Keratinocyte (primary cell): ENCODE data around the gene CHD8. TPM values are rescaled to one million over a fixed set of nuclear protein-coding genes. Genes with fewer than 3 reads are reported as not detected.

ENCODE experiments used
- DNase-seq: peaks from one replicate; pipeline ENCODE4 v3.0.0-alpha.2; 2011; ENCODE audit warnings: low read depth, missing footprints, low spot score
- FAIRE-seq: peaks from 2 replicates; lab custom pipeline; 2011; peaks lifted over from hg19 to GRCh38; lab: Jason Lieb, UNC
- H2AFZ ChIP-seq: 2 replicates; pipeline ENCODE4 v1.6.0; 2012; ENCODE audit warnings: low read length, control low read depth, inconsistent platforms; ENCODE audit not compliant: control insufficient read depth
- H3K27ac ChIP-seq: 2 replicates; pipeline ENCODE4 v1.5.1; 2011; ENCODE audit warnings: low read length; ENCODE audit not compliant: control insufficient read depth, insufficient read depth
- H3K27me3 ChIP-seq: 3 replicates; pipeline ENCODE4 v1.6.0; 2011; ENCODE audit warnings: low read length; ENCODE audit not compliant: control insufficient read depth, insufficient read depth; ENCODE audit errors: extremely low read depth
- H3K36me3 ChIP-seq, 2 experiments: 2 replicates in 1 of 2; 3 replicates in 1 of 2; pipeline ENCODE4 v1.5.1; 2011; ENCODE audit warnings: low read length in 2 of 2, mild to moderate bottlenecking in 1 of 2; ENCODE audit not compliant: control insufficient read depth in 2 of 2, insufficient read depth in 2 of 2; ENCODE audit errors: extremely low read depth in 1 of 2
- H3K4me1 ChIP-seq: 3 replicates; pipeline ENCODE4 v1.5.1; 2011; ENCODE audit warnings: low read length; ENCODE audit not compliant: control insufficient read depth, insufficient read depth; ENCODE audit errors: extremely low read depth
- H3K4me2 ChIP-seq: 3 replicates; pipeline ENCODE4 v1.6.0; 2011; ENCODE audit warnings: low read depth, low read length; ENCODE audit not compliant: control insufficient read depth, insufficient read depth; ENCODE audit errors: extremely low read depth
- H3K4me3 ChIP-seq, 3 experiments: fragments of 200-600 bp in 1 of 3; sonication (generic) in 1 of 3; 2 replicates in 2 of 3; 3 replicates in 1 of 3; pipeline ENCODE4 v1.5.1; 2011 to 2016; ENCODE audit warnings: low read length in 3 of 3, mild to moderate bottlenecking in 3 of 3, control low read depth in 2 of 3, inconsistent platforms in 1 of 3, low read depth in 1 of 3, mixed read lengths in 1 of 3, mixed run types in 1 of 3, moderate library complexity in 1 of 3; ENCODE audit not compliant: control insufficient read depth in 2 of 3, insufficient read depth in 2 of 3; ENCODE audit errors: extremely low read depth in 1 of 3
- H3K79me2 ChIP-seq: 2 replicates; pipeline ENCODE4 v1.6.0; 2012; ENCODE audit warnings: low read length; ENCODE audit not compliant: control insufficient read depth, insufficient read depth
- H3K9ac ChIP-seq: 3 replicates; pipeline ENCODE4 v1.6.0; 2011; ENCODE audit warnings: low read length; ENCODE audit not compliant: control insufficient read depth, insufficient read depth; ENCODE audit errors: extremely low read depth
- H3K9me1 ChIP-seq: 3 replicates; pipeline ENCODE4 v1.6.0; 2011; ENCODE audit warnings: low read length; ENCODE audit not compliant: control insufficient read depth, insufficient read depth; ENCODE audit errors: extremely low read depth
- H3K9me3 ChIP-seq: 2 replicates; pipeline ENCODE4 v1.5.1; 2012; ENCODE audit warnings: low read depth, low read length; ENCODE audit not compliant: control insufficient read depth
- H4K20me1 ChIP-seq: 3 replicates; pipeline ENCODE4 v1.6.0; 2011; ENCODE audit warnings: low read length; ENCODE audit not compliant: control insufficient read depth, insufficient read depth; ENCODE audit errors: extremely low read depth
- CTCF ChIP-seq, 3 experiments: IDR thresholded peaks in 1 of 3; conservative IDR thresholded peaks in 1 of 3; optimal IDR thresholded peaks in 1 of 3; 2 replicates in 2 of 3; 3 replicates in 1 of 3; pipeline versions ENCODE3 to v1.5.1; 2011; ENCODE audit warnings: low read length in 3 of 3, mild to moderate bottlenecking in 3 of 3, moderate library complexity in 2 of 3, control low read depth in 1 of 3, inconsistent platforms in 1 of 3; ENCODE audit not compliant: insufficient read depth in 2 of 3; ENCODE audit errors: extremely low read depth in 1 of 3
- EZH2 ChIP-seq: IDR thresholded peaks from one replicate; pipeline ENCODE4 v1.6.1; 2012; ENCODE audit warnings: inconsistent platforms, mild to moderate bottlenecking, low read length, moderate library complexity
- dilution Hi-C: fragments of 300-500 bp; cut with MboI; formaldehyde crosslinking; loops from one replicate; pipeline ENCODE4 v1.7.0; 2020; ENCODE audit warnings: low sequenced_read_pairs; ENCODE audit not compliant: extremely low pct_ligation_motif_present
- polyA plus RNA-seq, 5 experiments: library from polyadenylated mRNA; depleted of rRNA in 3 of 5; stranded (reverse) in 3 of 5; stranded (forward) in 1 of 5; unstranded in 1 of 5; fragments of >200 nt; gene quantifications; 1 replicate in 1 of 5; 2 replicates in 3 of 5; 3 replicates in 1 of 5; pipeline versions ENCODE4 v1.2.1 to v1.2.3, GENCODE V29; 2011 to 2012; ENCODE audit warnings: missing spikeins in 2 of 5, low read depth in 1 of 5, low replicate concordance in 1 of 5

CHD8 gene
- polyA plus RNA-seq, 1 donor (not counting 4 experiments of a cell fraction or from before 2014, with no cell fraction given) = 24.7 TPM

GRCh38 chr14:21496453-21496852, 40.5 kb upstream of the CHD8 start:
- FAIRE-seq (no peak), DNase-seq (no peak)
- H4K20me1 ChIP-seq = no peaks in the 10 kb centered on the region
- H3K79me2 ChIP-seq = no peaks in the 10 kb centered on the region
- peaks cover 20 to 36% of the 10 kb centered on the region in 2 experiments for H3K36me3 ChIP-seq
- H3K9me1 ChIP-seq = no peaks in the 10 kb centered on the region
- H3K27me3 ChIP-seq = no peaks in the 10 kb centered on the region
- no peaks in the 10 kb centered on the region for H3K4me1 ChIP-seq
- no peak for TF ChIP-seq CTCF (optimal IDR thresholded peaks at IDR 0.05 in 1 of 3, IDR thresholded peaks at IDR 0.05 in 1 of 3, conservative IDR thresholded peaks at IDR 0.05 in 1 of 3; ENCODE audit: extremely low read depth in 1 of 3, insufficient read depth in 2 of 3, low read length in 3 of 3)
- no peak for TF ChIP-seq EZH2
- H3K9ac ChIP-seq = no peak overlapping the region
- no peak overlapping the region for H3K4me2 ChIP-seq
- H3K9me3 ChIP-seq = no peaks in the 10 kb centered on the region
- no peak overlapping the region for H3K27ac ChIP-seq
- no peak overlapping the region for H3K4me3 ChIP-seq
- H2AFZ ChIP-seq = no peak overlapping the region
- dilution Hi-C loops = no loop called here

GRCh38 chr14:21494902-21495762, 39.2 kb upstream of the CHD8 start:
- H4K20me1 ChIP-seq = no peaks in the 10 kb centered on the region
- H3K36me3 ChIP-seq = peaks cover 13 to 30% of the 10 kb centered on the region in 2 experiments
- H3K4me2 ChIP-seq = no peak overlapping the region
- H3K9me3 ChIP-seq = no peaks in the 10 kb centered on the region
- TF ChIP-seq EZH2 = no peak
- TF ChIP-seq CTCF (optimal IDR thresholded peaks at IDR 0.05 in 1 of 3, IDR thresholded peaks at IDR 0.05 in 1 of 3, conservative IDR thresholded peaks at IDR 0.05 in 1 of 3; ENCODE audit: extremely low read depth in 1 of 3, insufficient read depth in 2 of 3, low read length in 3 of 3) = no peak
- no peak overlapping the region for H2AFZ ChIP-seq
- H3K4me3 ChIP-seq = no peak overlapping the region
- dilution Hi-C loops = no loop called here
- FAIRE-seq = no peak
- no peak overlapping the region for H3K9ac ChIP-seq
- DNase-seq = no peak
- H3K9me1 ChIP-seq = no peaks in the 10 kb centered on the region
- H3K4me1 ChIP-seq = no peaks in the 10 kb centered on the region
- no peaks in the 10 kb centered on the region for H3K79me2 ChIP-seq
- no peak overlapping the region for H3K27ac ChIP-seq
- no peaks in the 10 kb centered on the region for H3K27me3 ChIP-seq
